Left ventricle myocardium inferior (tissue), 1 donor: ENCODE data around the gene KANSL1. TPM values are rescaled to one million over a fixed set of nuclear protein-coding genes. Genes with fewer than 3 reads are reported as not detected.
"Not testable (repeated sequence)": the region's sequence is repeated elsewhere in the genome, so short reads cannot be mapped to it uniquely, and the experiment has no call there.

Source experiments
- DNase-seq: peaks from one replicate; pipeline ENCODE4 v3.0.0-alpha.2; 2020
- H3K27ac ChIP-seq: fragments of 200-600 bp; replicated peaks from 2 replicates; pipeline ENCODE4 v1.8.0; 2021
- H3K27me3 ChIP-seq: fragments of 200-600 bp; 2 replicates; pipeline ENCODE4 v1.8.0; 2021; ENCODE audit warnings: low read depth
- H3K36me3 ChIP-seq: fragments of 200-600 bp; 2 replicates; pipeline ENCODE4 v1.8.0; 2021
- H3K4me1 ChIP-seq: fragments of 200-600 bp; 2 replicates; pipeline ENCODE4 v1.8.0; 2021
- H3K4me3 ChIP-seq: fragments of 200-600 bp; 2 replicates; pipeline ENCODE4 v1.8.0; 2021; ENCODE audit warnings: mild to moderate bottlenecking, moderate library complexity
- H3K9me3 ChIP-seq: fragments of 200-600 bp; replicated peaks from 2 replicates; pipeline ENCODE4 v1.8.0; 2021
- CTCF ChIP-seq: fragments of 200-600 bp; IDR thresholded peaks from 2 replicates; pipeline ENCODE4 v1.8.0; 2021; ENCODE audit warnings: antibody characterized with exemption, mild to moderate bottlenecking, borderline replicate concordance
- intact Hi-C: fragments of 100-400 bp; cut with micrococcal nuclease; formaldehyde crosslinking; loops from one replicate; pipeline ENCODE4 v1.11.0; 2022
- total RNA-seq: library from RNA; stranded (reverse); fragmentation: NEBNext Ultra II Directional; extraction: Animal tissue kit (Norgen Biotek cat#: 25700); gene quantifications from one replicate; pipeline ENCODE4 v1.2.1, GENCODE V29; 2021
- donor health status: DM: no; HTN: yes; CAD: no; lungs with severe emphysema.

Gene KANSL1
- total RNA-seq, 1 donor from 2014 or later, result 23.7 TPM

- no peak for TF ChIP-seq CTCF
- no peak overlapping the region for H3K27ac ChIP-seq
- no peak overlapping the region for H3K4me3 ChIP-seq
- H3K4me1 ChIP-seq, result peaks cover 52% of the 10 kb centered on the region
- intact Hi-C loops, result no loop called here
- no peak for DNase-seq
- H3K9me3 ChIP-seq, result no peaks in the 10 kb centered on the region
- H3K27me3 ChIP-seq, result no peaks in the 10 kb centered on the region
- H3K36me3 ChIP-seq, result no peaks in the 10 kb centered on the region
Measured at GRCh38 chr17:46097497-46097896, 95.7 kb downstream of the KANSL1 start.

DNA sequence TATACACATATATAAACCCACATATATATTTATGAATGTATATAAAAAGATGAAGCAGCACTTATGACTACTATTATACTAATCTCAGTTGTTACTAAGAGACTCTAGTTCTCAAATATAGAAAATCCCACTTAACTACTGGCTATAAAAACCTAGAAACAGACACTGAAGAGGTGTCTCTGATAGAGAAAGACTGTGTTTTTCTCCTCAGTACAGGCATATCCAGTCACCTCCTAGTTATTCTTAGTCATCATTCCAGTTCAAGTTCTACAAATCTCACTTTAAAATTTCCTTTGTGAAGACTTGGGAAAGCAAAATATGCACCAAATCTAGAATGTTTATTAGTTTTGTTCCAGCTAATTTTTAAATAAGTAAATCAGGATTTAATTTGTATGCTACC, 100.2 kb downstream of the KANSL1 start:
- H3K9me3 ChIP-seq, result no peaks in the 10 kb centered on the region
- intact Hi-C loops, result no loop called here
- TF ChIP-seq CTCF, result no peak
- peaks cover 30% of the 10 kb centered on the region for H3K4me1 ChIP-seq
- H3K4me3 ChIP-seq, result no peak overlapping the region
- peaks cover 7% of the 10 kb centered on the region for H3K36me3 ChIP-seq
- H3K27ac ChIP-seq, result no peak overlapping the region
- no peak for DNase-seq
- H3K27me3 ChIP-seq, result no peaks in the 10 kb centered on the region

DNA sequence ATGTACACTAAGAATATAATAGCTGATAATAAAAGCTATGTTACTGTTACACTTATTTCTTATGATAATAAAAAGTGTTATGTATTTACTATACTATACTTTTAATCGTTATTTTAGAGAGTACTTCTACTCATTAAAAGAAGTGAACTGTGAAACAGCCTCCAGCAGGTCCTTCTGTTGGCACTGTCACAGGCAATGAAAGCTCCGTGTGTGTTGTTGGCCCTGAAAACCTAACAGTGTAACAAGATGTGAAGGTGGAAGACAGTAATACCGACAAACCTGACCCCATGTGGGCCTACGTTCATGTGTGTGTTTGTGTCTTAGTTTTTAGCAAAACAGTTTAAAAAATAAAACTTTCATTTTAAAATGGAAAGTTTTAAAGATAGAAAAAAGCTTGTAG, 102.4 kb downstream of the KANSL1 start:
- DNase-seq, result no peak
- no peak for TF ChIP-seq CTCF
- H3K4me3 ChIP-seq, result no peak overlapping the region
- intact Hi-C loops, result no loop called here
- peaks cover 37% of the 10 kb centered on the region for H3K4me1 ChIP-seq
- no peaks in the 10 kb centered on the region for H3K27me3 ChIP-seq
- H3K36me3 ChIP-seq, result peaks cover 7% of the 10 kb centered on the region
- no peak overlapping the region for H3K27ac ChIP-seq
- no peaks in the 10 kb centered on the region for H3K9me3 ChIP-seq

DNA sequence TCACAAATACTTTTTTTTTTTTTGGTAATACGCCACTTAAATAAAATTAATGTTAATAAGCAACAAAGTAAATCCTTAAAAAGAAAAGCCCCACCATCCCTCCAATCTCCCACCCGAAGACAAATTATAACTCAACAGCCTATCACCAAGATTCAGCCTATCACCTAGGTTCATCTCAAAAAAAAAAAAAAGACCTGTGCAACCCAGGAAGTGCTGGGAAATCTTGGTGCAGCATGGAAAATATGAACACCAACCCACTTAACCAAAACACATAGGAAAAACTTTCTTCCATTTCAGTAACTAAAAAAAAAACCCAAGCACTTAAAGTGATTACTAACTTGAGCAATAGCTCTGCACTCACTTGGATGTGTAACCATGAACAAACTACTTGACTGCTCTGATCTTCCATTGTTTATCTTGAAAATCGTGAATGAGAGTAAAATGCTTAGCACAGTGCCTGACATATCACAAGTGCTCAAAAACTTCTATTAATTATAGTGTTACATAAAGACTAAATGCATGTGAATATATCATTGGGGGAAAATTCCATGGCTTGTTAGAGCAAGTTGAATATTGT, 103.8 kb downstream of the KANSL1 start:
- intact Hi-C loops, result no loop called here
- Histone ChIP-seq H3K27ac (no peak overlapping the region), H3K4me1 (peaks cover 48% of the 10 kb centered on the region), H3K27me3 (no peaks in the 10 kb centered on the region), H3K9me3 (no peaks in the 10 kb centered on the region), H3K4me3 (no peak overlapping the region), H3K36me3 (peaks cover 7% of the 10 kb centered on the region)
- TF ChIP-seq CTCF, result no peak
- no peak for DNase-seq

DNA sequence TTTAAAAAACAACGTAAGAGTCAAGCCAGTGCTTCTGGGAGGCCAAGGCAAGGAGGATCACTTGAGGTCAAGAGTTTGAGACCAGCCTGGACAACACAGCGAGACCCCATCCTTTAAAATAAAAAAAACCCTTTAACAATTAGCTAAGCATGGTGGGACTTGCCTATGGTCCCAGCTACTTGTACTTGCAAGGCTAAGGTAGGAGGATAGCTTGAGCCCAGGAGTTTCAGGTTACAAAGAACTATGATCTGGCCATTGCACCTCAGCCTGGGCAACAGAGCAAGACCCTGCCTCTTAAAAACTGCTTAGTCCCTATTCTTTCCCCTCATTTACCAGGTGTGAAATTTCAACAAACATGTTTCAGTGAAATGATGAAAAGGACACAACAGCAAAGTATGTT, 104.6 kb downstream of the KANSL1 start:
- Histone ChIP-seq H3K4me3 (no peak overlapping the region), H3K27ac (no peak overlapping the region), H3K4me1 (peaks cover 52% of the 10 kb centered on the region), H3K9me3 (no peaks in the 10 kb centered on the region), H3K36me3 (peaks cover 7% of the 10 kb centered on the region), H3K27me3 (no peaks in the 10 kb centered on the region)
- DNase-seq, result no peak
- intact Hi-C loops, result no loop called here
- no peak for TF ChIP-seq CTCF

DNA sequence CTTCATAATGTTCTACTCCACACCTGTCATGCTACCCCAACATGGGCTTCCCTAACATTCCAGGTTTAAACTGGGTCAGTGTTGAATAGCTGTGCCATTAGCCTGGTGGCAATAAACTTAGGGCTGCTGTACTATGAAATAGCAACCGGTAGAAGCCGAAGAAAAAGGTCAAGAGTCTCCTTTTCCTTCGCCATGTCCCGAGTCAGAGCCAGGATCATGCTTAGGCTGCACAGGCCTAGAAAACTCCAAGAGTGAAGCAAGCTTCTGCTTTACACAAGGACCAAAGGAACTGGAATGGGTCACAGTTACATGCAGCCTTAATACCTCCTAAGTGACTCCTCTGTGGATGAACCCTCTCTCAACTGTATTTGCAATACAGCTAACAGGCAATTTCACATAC, 105.4 kb downstream of the KANSL1 start:
- H3K4me3 ChIP-seq, H3K27me3 ChIP-seq, H3K27ac ChIP-seq, DNase-seq, H3K36me3 ChIP-seq, H3K9me3 ChIP-seq, intact Hi-C loops: not testable (repeated sequence)
- H3K4me1 ChIP-seq, result peaks cover 59% of the 10 kb centered on the region
